AG04449 (cell line): ENCODE data around the gene GLRB.
A peak's percentile ranks its signal among the peaks of the same experiment; 100 is the strongest.
"Not testable (repeated sequence)": the region's sequence is repeated elsewhere in the genome, so short reads cannot be mapped to it uniquely, and the experiment has no call there.

Source experiments
- CTCF ChIA-PET: fragments of 350-600 bp; formaldehyde crosslinking; extraction: SDS; loops from one replicate; lab custom pipeline; 2021; ENCODE audit warnings: antibody characterized with exemption; lab: Yijun Ruan, JAX
- POLR2A ChIA-PET: fragments of 400-600, 350-600 bp; formaldehyde crosslinking; extraction: SDS; loops from one replicate; lab custom pipeline; 2020; ENCODE audit warnings: antibody characterized with exemption, inconsistent platforms; lab: Yijun Ruan, JAX
- DNase-seq: peaks from one replicate; pipeline ENCODE4 v3.0.0-alpha.2; 2010; ENCODE audit warnings: low read depth, low spot score
- H3K4me3 ChIP-seq: 2 replicates; pipeline ENCODE4 v1.5.1; 2011; ENCODE audit warnings: low read depth, mild to moderate bottlenecking, control low read depth, low read length
- TF ChIP-seq, protein P1 (sequence below): IDR thresholded peaks from one replicate; pipeline ENCODE4 v1.5.1; 2011; ENCODE audit warnings: mild to moderate bottlenecking, moderate library complexity, low read length, control low read depth, inconsistent platforms; ENCODE audit not compliant: insufficient read depth; ENCODE audit errors: missing control alignments

The GLRB gene

DNA sequence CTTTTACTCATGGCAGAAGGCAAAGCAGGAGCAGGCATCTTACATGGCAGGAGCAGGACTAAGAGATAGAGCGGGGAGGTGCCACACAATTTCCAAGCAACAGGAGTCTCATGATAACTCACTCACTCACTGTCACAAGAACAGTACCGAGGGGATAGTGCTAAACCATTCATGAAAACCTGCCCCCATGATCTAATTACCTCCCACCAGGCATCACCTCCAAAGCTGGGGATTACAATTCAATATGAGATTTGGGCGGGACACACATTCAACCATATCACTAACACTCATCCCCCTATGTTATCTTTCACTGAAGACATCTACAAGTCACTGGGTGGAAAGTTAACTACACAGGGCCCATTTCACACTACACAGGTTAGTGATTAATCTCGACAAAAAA, 25.4 kb upstream of the GLRB start:
- ChIA-PET CTCF (interaction anchor here (1.0 to 1.2 kb wide), 2 partner anchors 64 to 81 kb away, joined by 3 read pairs; no protein-coding TSS in a partner anchor), POLR2A (no interaction called here)
- TF ChIP-seq, protein P1, sequence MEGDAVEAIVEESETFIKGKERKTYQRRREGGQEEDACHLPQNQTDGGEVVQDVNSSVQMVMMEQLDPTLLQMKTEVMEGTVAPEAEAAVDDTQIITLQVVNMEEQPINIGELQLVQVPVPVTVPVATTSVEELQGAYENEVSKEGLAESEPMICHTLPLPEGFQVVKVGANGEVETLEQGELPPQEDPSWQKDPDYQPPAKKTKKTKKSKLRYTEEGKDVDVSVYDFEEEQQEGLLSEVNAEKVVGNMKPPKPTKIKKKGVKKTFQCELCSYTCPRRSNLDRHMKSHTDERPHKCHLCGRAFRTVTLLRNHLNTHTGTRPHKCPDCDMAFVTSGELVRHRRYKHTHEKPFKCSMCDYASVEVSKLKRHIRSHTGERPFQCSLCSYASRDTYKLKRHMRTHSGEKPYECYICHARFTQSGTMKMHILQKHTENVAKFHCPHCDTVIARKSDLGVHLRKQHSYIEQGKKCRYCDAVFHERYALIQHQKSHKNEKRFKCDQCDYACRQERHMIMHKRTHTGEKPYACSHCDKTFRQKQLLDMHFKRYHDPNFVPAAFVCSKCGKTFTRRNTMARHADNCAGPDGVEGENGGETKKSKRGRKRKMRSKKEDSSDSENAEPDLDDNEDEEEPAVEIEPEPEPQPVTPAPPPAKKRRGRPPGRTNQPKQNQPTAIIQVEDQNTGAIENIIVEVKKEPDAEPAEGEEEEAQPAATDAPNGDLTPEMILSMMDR = no peak
- no peak overlapping the region for H3K4me3 ChIP-seq
- no peak for DNase-seq

DNA sequence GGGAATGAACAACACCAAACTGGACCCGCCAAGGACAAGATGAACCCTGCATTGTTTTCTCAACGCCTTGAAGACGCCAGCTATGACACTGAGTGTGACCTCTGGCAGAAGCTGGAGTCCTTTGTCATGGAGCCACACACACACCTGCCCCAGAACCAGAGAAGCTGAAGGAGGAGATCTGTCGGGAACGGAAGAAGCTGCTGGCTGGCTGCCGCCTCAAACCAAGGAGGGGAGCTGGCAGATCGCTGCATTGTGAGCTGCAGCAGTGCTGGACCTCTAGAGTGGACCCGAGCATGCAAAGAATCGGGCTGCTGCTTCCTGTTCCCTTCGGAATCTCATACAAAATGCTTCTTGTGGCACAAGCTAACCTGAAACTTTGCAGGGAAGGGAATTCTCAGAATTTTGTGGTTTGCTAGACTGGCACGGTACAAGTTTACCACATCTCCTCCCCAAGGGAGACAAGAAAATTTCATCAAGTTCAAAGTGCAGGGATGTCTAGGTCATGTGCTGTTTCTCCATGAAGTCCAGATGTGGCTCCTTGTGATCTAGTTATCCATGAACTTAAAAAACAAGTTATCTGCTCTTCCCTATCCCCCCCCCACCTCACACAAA, 23.4 kb upstream of the GLRB start:
- no peak overlapping the region for H3K4me3 ChIP-seq
- ChIA-PET CTCF (interaction anchor here (0.9 to 1.0 kb wide), 2 partner anchors 70 to 84 kb away, joined by 3 read pairs; no protein-coding TSS in a partner anchor), POLR2A (no interaction called here)
- DNase-seq = no peak
- TF ChIP-seq, protein P1 = no peak

DNA sequence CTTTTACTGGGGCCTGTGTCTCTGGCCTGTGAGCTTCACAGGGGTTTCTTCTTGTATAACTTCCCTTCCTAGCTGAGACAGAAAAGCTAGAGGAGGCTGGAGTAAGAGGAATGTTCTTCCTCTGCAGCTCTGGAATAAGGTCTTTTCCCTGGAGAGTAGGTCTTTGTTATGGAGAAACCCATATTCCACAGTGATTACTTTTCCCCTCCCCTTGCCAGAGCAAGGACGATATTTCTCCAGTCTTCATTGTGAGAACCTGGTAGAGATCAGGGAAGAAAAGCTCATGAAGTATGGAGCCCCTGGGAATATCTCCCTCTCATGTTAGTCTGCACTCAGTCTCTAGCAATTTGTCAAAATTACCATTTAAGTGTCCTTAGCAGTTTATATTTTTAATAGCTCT, 18.7 kb upstream of the GLRB start:
- TF ChIP-seq, protein P1 = no peak
- DNase-seq = no peak
- CTCF ChIA-PET = interaction anchor here (1.3 to 5.5 kb wide), 2 partner anchors 13 to 582 kb away, joined by 8 to 38 read pairs; no protein-coding TSS in a partner anchor
- no peak overlapping the region for H3K4me3 ChIP-seq
- POLR2A ChIA-PET = no interaction called here

DNA sequence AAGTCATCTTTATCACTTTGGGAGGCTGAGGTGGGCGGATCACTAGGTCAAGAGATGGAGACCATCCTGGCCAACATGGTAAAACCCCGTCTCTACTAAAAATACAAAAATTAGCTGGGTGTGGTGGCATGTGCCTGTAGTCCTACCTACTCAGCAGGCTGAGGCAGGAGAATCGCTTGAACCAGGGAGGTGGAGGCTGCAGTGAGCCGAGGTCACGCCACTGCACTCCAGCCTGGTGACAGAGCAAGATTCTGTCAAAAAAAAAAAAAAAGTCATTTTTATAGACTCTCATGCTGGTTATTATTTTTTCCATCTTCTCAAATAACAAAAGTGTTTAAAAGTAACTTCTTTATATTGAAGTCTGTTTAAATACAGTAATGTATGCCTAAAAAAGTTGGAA, 17.1 kb upstream of the GLRB start:
- CTCF ChIA-PET = interaction anchor here (1.0 to 5.5 kb wide), 3 partner anchors 9 to 89 kb away, joined by 3 to 38 read pairs (median 7); no protein-coding TSS in a partner anchor
- POLR2A ChIA-PET, DNase-seq, H3K4me3 ChIP-seq: not testable (repeated sequence)

DNA sequence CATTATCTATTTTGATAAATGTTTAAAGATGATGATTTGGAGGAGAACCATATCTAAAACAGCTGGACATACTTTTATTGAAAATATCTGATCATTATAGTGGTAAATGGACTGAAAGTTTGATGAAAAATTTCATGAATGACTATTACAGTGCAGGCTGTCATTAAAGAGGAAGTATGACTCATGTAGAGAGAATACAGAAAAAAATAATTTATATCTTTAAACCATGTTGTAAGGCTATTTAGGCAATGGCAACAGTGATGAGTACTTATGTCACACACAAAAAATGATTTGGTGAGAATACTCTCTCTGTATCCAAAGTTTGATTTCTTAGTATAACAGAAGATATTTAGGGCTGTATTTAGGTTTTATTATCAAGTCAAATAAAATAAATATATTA, 3.9 kb upstream of the GLRB start:
- TF ChIP-seq, protein P1 = no peak
- POLR2A ChIA-PET = no interaction called here
- DNase-seq = no peak
- H3K4me3 ChIP-seq = no peak overlapping the region
- CTCF ChIA-PET = no interaction called here

DNA sequence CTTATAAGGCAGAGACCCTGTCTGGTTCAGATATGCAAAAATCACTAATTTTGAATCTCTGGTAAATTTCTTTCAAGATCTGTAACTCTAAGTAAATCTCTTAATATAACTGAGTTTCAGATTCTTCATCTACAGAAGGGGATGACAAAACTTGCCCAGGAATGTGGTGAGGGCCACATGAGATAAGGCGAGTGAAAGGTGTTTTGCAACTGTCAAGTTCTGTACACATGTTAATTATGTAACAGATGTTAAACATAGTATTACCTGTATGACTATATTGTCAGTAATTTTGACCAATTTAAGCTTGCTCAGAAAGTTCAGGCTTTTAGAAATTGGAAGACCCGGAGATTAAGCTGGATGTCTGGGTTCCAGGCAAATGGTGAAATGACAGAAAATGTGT, 549 bp upstream of the GLRB start:
- no peak for DNase-seq
- CTCF ChIA-PET = interaction anchor here (0.7 to 0.9 kb wide), 3 partner anchors 14 to 103 kb away, joined by 3 read pairs; no protein-coding TSS in a partner anchor
- POLR2A ChIA-PET = no interaction called here
- TF ChIP-seq, protein P1 = no peak
- peak overlapping the region; percentile 73; the same call in 1 of the 2 replicates for H3K4me3 ChIP-seq

DNA sequence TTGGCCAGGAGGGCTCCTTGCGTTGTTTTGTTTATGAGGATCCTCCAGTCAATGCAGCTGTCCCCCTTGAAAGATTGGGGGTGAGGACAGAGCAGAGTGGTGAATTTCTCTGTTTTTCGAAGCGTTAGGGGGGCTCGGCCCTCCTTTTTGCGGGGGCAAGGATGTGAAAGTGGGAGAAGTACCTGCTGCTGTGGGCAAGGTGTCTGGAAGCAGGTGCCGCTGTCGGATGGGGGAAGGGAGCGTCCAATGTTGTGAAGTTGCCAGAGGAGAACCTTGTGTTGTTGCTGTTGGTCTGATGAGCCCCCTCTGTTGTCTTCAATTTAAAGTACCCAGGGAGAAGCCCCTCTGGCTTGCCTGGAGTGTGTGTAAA, 613 bp downstream of the GLRB start:
- H3K4me3 ChIP-seq = peak overlapping the region; percentile 73
- CTCF ChIA-PET = no interaction called here
- POLR2A ChIA-PET = no interaction called here
- TF ChIP-seq, protein P1 = no peak
- no peak for DNase-seq
